ENCODE measurements around the gene RNF144A. TPM values are rescaled to one million over a fixed set of nuclear protein-coding genes. Genes with fewer than 3 reads are reported as not detected.

Gene RNF144A
- total and polyA plus RNA-seq, 2 of the 13 experiments (the other 11 are each of a cell fraction or from before 2014, with no cell fraction given) = 13.9 to 16.5 TPM

DNA sequence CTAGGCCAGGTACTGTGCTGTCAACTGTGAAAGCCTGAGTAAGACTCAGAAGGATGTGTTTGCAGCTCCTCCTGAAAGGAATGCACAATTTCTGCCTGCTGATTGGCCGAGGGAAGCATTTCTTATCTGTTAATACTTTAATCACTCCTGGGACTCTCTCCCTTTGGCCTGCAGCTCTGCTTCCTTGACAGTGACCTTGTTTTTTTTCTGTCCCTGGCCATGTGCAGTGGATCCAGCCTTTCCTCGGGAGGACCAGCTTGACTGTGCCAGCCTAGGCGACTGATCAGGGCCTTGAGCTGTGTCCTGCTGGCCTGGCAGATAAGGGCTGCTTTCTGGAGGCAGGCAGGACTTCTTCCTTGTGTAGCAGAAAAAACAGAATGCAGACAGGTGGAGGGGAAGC is 10.0 kb downstream of the RNF144A start:
- Histone ChIP-seq H3K9me3 (ENCODE audit: low read length) (no peaks in the 10 kb centered on the region), H3K27me3 (ENCODE audit: control insufficient read depth in 1 of 2, insufficient read depth in 2 of 2, low read length in 2 of 2) (no peaks in the 10 kb centered on the region), H3K4me2 (ENCODE audit: low read depth, low read length) (peak overlapping the region; percentile 31), H3K4me1 (ENCODE audit: insufficient read depth, low read length) (peaks cover 45% of the 10 kb centered on the region), H3K4me3 (replicated peaks in 1 of 3; ENCODE audit: insufficient read depth in 1 of 3, low read depth in 2 of 3, low read length in 3 of 3) (no peak overlapping the region), H3K9ac (ENCODE audit: insufficient read depth, low read depth, low read length) (no peak overlapping the region), H3K27ac (ENCODE audit: extremely low read length, insufficient read depth, low read length) (no peak overlapping the region), H2AFZ (ENCODE audit: low read length) (no peak overlapping the region), H4K20me1 (ENCODE audit: insufficient read depth, low read length) (no peaks in the 10 kb centered on the region; the same call in none of the 2 replicates), H3K79me2 (ENCODE audit: insufficient read depth, low read length) (peaks cover 20% of the 10 kb centered on the region), H3K36me3 (replicated peaks in 1 of 2; ENCODE audit: control insufficient read depth in 1 of 2, insufficient read depth in 2 of 2, low read length in 2 of 2) (no peaks in the 10 kb centered on the region; a peak in 2 of 5 replicates)
- CTCF ChIA-PET (ENCODE audit: low intra/inter-chr PET ratio, low total read pairs) = no interaction called here
- BruUV-seq (replicated peaks) = no TSS peak
- 41% methylated on average over 3 of the region's 3 CpGs for WGBS (ENCODE audit: low lambda C conversion rate)
- DNase-seq (ENCODE audit: low spot score) = no peak
- intact Hi-C loops (cut with micrococcal nuclease; ENCODE audit: unreplicated experiment) = no loop called here
- in situ Hi-C loops (cut with HindIII; ENCODE audit: extremely low pct_ligation_motif_present, low pct_unique_long_range_greater_than_20kb) = no loop called here
- ATAC-seq = peak; percentile 33
- FAIRE-seq = peak; percentile 70
- POLR2A ChIA-PET = no interaction called here
- TF ChIP-seq SMARCC2 (IDR thresholded peaks at IDR 0.05) (no peak), XRCC5 (optimal IDR thresholded peaks at IDR 0.05; ENCODE audit: low read length) (peak; percentile 21), ZNF572 (CRISPR knock-in tag; IDR thresholded peaks at IDR 0.05) (no peak), SCMH1 (CRISPR knock-in tag; IDR thresholded peaks at IDR 0.05; ENCODE audit: borderline replicate concordance) (no peak), ZBTB7A (CRISPR knock-in tag; IDR thresholded peaks at IDR 0.05) (no peak), KDM6A (CRISPR knock-in tag; IDR thresholded peaks at IDR 0.05; ENCODE audit: low read depth) (no peak), MBNL3 (CRISPR knock-in tag; conservative IDR thresholded peaks at IDR 0.05) (no peak), ZFAT (CRISPR knock-in tag; conservative IDR thresholded peaks at IDR 0.05) (no peak), AKAP8 (CRISPR knock-in tag; IDR thresholded peaks at IDR 0.05) (no peak), ZNF660 (CRISPR knock-in tag; IDR thresholded peaks at IDR 0.05; ENCODE audit: borderline replicate concordance, low read depth) (no peak)
- TF ChIP-seq, protein P1, sequence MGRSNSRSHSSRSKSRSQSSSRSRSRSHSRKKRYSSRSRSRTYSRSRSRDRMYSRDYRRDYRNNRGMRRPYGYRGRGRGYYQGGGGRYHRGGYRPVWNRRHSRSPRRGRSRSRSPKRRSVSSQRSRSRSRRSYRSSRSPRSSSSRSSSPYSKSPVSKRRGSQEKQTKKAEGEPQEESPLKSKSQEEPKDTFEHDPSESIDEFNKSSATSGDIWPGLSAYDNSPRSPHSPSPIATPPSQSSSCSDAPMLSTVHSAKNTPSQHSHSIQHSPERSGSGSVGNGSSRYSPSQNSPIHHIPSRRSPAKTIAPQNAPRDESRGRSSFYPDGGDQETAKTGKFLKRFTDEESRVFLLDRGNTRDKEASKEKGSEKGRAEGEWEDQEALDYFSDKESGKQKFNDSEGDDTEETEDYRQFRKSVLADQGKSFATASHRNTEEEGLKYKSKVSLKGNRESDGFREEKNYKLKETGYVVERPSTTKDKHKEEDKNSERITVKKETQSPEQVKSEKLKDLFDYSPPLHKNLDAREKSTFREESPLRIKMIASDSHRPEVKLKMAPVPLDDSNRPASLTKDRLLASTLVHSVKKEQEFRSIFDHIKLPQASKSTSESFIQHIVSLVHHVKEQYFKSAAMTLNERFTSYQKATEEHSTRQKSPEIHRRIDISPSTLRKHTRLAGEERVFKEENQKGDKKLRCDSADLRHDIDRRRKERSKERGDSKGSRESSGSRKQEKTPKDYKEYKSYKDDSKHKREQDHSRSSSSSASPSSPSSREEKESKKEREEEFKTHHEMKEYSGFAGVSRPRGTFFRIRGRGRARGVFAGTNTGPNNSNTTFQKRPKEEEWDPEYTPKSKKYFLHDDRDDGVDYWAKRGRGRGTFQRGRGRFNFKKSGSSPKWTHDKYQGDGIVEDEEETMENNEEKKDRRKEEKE (IDR thresholded peaks at IDR 0.05) = no peak
- TF ChIP-seq, protein P2, sequence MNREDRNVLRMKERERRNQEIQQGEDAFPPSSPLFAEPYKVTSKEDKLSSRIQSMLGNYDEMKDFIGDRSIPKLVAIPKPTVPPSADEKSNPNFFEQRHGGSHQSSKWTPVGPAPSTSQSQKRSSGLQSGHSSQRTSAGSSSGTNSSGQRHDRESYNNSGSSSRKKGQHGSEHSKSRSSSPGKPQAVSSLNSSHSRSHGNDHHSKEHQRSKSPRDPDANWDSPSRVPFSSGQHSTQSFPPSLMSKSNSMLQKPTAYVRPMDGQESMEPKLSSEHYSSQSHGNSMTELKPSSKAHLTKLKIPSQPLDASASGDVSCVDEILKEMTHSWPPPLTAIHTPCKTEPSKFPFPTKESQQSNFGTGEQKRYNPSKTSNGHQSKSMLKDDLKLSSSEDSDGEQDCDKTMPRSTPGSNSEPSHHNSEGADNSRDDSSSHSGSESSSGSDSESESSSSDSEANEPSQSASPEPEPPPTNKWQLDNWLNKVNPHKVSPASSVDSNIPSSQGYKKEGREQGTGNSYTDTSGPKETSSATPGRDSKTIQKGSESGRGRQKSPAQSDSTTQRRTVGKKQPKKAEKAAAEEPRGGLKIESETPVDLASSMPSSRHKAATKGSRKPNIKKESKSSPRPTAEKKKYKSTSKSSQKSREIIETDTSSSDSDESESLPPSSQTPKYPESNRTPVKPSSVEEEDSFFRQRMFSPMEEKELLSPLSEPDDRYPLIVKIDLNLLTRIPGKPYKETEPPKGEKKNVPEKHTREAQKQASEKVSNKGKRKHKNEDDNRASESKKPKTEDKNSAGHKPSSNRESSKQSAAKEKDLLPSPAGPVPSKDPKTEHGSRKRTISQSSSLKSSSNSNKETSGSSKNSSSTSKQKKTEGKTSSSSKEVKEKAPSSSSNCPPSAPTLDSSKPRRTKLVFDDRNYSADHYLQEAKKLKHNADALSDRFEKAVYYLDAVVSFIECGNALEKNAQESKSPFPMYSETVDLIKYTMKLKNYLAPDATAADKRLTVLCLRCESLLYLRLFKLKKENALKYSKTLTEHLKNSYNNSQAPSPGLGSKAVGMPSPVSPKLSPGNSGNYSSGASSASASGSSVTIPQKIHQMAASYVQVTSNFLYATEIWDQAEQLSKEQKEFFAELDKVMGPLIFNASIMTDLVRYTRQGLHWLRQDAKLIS (CRISPR knock-in tag; IDR thresholded peaks at IDR 0.05) = no peak
- TF ChIP-seq, protein P3, sequence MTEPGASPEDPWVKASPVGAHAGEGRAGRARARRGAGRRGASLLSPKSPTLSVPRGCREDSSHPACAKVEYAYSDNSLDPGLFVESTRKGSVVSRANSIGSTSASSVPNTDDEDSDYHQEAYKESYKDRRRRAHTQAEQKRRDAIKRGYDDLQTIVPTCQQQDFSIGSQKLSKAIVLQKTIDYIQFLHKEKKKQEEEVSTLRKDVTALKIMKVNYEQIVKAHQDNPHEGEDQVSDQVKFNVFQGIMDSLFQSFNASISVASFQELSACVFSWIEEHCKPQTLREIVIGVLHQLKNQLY (CRISPR knock-in tag; IDR thresholded peaks at IDR 0.05) = no peak
- TF ChIP-seq, protein P4, sequence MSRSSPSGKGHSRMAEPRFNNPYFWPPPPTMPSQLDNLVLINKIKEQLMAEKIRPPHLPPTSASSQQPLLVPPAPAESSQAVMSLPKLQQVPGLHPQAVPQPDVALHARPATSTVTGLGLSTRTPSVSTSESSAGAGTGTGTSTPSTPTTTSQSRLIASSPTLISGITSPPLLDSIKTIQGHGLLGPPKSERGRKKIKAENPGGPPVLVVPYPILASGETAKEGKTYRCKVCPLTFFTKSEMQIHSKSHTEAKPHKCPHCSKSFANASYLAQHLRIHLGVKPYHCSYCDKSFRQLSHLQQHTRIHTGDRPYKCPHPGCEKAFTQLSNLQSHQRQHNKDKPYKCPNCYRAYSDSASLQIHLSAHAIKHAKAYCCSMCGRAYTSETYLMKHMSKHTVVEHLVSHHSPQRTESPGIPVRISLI (CRISPR knock-in tag; IDR thresholded peaks at IDR 0.05; ENCODE audit: borderline replicate concordance) = peak; percentile 73

Measured in HepG2 (cell line).